PC-9 (cell line): Measurements from ENCODE around the gene TNK1. TPM values are rescaled to one million over a fixed set of nuclear protein-coding genes. Genes with fewer than 3 reads are reported as not detected.
A peak's percentile ranks its signal among the peaks of the same experiment; 100 is the strongest.

ENCODE experiments used
- BruUV-seq: library from RNA; stranded (reverse); fragments of 400-500 nt; replicated peaks from 2 replicates; lab custom pipeline; 2021; lab: Mats Ljungman, UMichigan
- CTCF ChIA-PET: fragments of 300-600 bp; sonication (Branson Sonifier 250); formaldehyde crosslinking; loops from one replicate; lab custom pipeline; 2022; ENCODE audit warnings: antibody characterized with exemption; lab: Charles Lee
- POLR2A ChIA-PET: fragments of 300-600 bp; sonication (Branson Sonifier 250); formaldehyde crosslinking; loops from one replicate; lab custom pipeline; 2022; ENCODE audit warnings: antibody characterized with exemption; ENCODE audit not compliant: unreplicated experiment; lab: Charles Lee
- DNase-seq, 2 experiments: peaks; one replicate each; pipeline versions ENCODE4 v3.0.0 to v3.0.0-alpha.2; 2015 to 2022; ENCODE audit warnings: mixed read lengths in 1 of 2
- H2AFZ ChIP-seq: fragments of 200-600 bp; sonication (generic); 2 replicates; pipeline ENCODE4 v1.8.1; 2017; ENCODE audit warnings: antibody characterized with exemption
- H3F3A ChIP-seq: fragments of 200-600 bp; sonication (generic); 2 replicates; pipeline ENCODE4 v1.8.1; 2017; ENCODE audit warnings: antibody characterized with exemption, mild to moderate bottlenecking, low read depth; ENCODE audit not compliant: insufficient read depth
- H3K27ac ChIP-seq: fragments of 200-600 bp; sonication (generic); 2 replicates; pipeline ENCODE4 v1.6.1; 2016; ENCODE audit warnings: mixed run types
- H3K27me3 ChIP-seq: fragments of 200-600 bp; sonication (generic); 2 replicates; pipeline ENCODE4 v1.6.1; 2016; ENCODE audit warnings: low read depth, mixed run types; ENCODE audit not compliant: insufficient read depth
- H3K36me3 ChIP-seq: fragments of 200-600 bp; sonication (generic); 2 replicates; pipeline ENCODE4 v1.6.1; 2016; ENCODE audit warnings: low read depth, mixed run types
- H3K4me1 ChIP-seq: fragments of 200-600 bp; sonication (generic); replicated peaks from 2 replicates; pipeline ENCODE4 v1.6.1; 2016; ENCODE audit warnings: mixed run types; ENCODE audit not compliant: insufficient read depth
- H3K4me2 ChIP-seq: fragments of 200-600 bp; sonication (generic); 2 replicates; pipeline ENCODE4 v1.6.1; 2017; ENCODE audit warnings: mixed run types
- H3K4me3 ChIP-seq: fragments of 200-600 bp; sonication (generic); 2 replicates; pipeline ENCODE4 v1.6.1; 2016; ENCODE audit warnings: mixed run types
- H3K79me2 ChIP-seq: fragments of 200-600 bp; sonication (generic); 2 replicates; pipeline ENCODE4 v1.6.1; 2017; ENCODE audit warnings: low read depth, mixed run types
- H3K9me2 ChIP-seq: fragments of 200-600 bp; sonication (generic); 2 replicates; pipeline ENCODE4 v1.8.1; 2017; ENCODE audit warnings: mild to moderate bottlenecking; ENCODE audit not compliant: insufficient read depth
- H3K9me3 ChIP-seq: fragments of 200-600 bp; sonication (generic); 2 replicates; pipeline ENCODE4 v1.8.1; 2016; ENCODE audit warnings: low read depth; ENCODE audit not compliant: insufficient read depth
- H4K20me1 ChIP-seq: fragments of 200-600 bp; sonication (generic); 2 replicates; pipeline ENCODE4 v1.8.1; 2017; ENCODE audit not compliant: insufficient read depth
- EZH2 ChIP-seq: fragments of 200-600 bp; sonication (generic); IDR thresholded peaks from 2 replicates; pipeline ENCODE4 v1.8.0; 2017; ENCODE audit warnings: antibody characterized with exemption, low read depth
- intact Hi-C: fragments of 100-400 bp; cut with micrococcal nuclease; formaldehyde crosslinking; loops from one replicate; pipeline ENCODE4 v1.10.0; 2022; ENCODE audit not compliant: unreplicated experiment
- total RNA-seq: library from RNA; stranded (reverse); gene quantifications from 2 replicates; pipeline ENCODE4 v1.2.3, GENCODE V29; 2021
- TF ChIP-seq, protein P1 (sequence below): fragments of 200-600 bp; sonication (generic); conservative IDR thresholded peaks from 2 replicates; pipeline ENCODE4 v1.6.1; 2017; ENCODE audit warnings: mixed run types, antibody characterized with exemption, mild to moderate bottlenecking, moderate library complexity

TNK1 gene
- total RNA-seq, 1 experiment from 2014 or later = 18.8 TPM

DNA sequence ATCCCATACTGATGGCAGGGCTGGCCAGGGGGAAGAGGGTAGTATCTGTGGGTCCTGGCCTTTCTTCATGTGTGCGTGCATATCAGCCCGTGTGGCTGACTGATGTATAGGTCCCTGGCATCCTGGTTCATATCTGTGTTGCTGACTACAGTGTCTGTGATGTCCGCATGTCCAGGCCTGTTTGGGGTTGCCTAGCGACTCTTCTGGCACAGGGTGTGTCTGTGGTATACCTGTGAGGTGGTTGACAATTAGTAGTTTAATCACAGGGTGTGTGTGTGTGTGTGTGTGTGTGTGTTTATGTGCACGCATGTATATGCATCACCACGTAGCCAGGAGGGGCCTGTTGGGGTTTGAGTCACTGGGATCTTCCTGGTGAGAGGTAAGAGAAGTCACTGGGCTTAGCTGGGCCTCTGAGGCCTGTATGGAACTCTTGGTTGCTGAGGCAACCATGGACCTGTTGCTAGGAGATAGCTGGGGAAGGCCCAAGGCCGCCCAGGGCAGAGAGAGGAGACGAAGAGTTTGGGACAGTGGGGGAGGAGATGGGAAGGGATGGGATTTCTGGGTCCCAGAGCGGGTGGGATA, 26.5 kb upstream of the TNK1 start:
- H3K79me2 ChIP-seq = peaks cover 43% of the 10 kb centered on the region
- DNase-seq = peak in 1 of 2 experiments; percentile 36
- H2AFZ ChIP-seq = no peak overlapping the region
- POLR2A ChIA-PET = interaction anchor here (0.5 to 0.7 kb wide), 2 partner anchors 25 to 39 kb away, joined by 5 to 16 read pairs; no protein-coding TSS in a partner anchor
- H3F3A ChIP-seq = peaks cover 34% of the 10 kb centered on the region
- CTCF ChIA-PET = interaction anchor here (0.5 kb wide), 1 partner anchor 25 kb away, joined by 3 read pairs; no protein-coding TSS in a partner anchor
- no peaks in the 10 kb centered on the region for H3K9me2 ChIP-seq
- intact Hi-C loops = loop anchor here (5.0 kb wide), 1 partner anchor 48 kb away; the partner anchor contains the start of gene TMEM256
- H3K27ac ChIP-seq = no peak overlapping the region
- peak overlapping the region; percentile 91 for H3K4me2 ChIP-seq
- H4K20me1 ChIP-seq = peaks cover 15% of the 10 kb centered on the region
- no peak for TF ChIP-seq EZH2
- TF ChIP-seq, protein P1, sequence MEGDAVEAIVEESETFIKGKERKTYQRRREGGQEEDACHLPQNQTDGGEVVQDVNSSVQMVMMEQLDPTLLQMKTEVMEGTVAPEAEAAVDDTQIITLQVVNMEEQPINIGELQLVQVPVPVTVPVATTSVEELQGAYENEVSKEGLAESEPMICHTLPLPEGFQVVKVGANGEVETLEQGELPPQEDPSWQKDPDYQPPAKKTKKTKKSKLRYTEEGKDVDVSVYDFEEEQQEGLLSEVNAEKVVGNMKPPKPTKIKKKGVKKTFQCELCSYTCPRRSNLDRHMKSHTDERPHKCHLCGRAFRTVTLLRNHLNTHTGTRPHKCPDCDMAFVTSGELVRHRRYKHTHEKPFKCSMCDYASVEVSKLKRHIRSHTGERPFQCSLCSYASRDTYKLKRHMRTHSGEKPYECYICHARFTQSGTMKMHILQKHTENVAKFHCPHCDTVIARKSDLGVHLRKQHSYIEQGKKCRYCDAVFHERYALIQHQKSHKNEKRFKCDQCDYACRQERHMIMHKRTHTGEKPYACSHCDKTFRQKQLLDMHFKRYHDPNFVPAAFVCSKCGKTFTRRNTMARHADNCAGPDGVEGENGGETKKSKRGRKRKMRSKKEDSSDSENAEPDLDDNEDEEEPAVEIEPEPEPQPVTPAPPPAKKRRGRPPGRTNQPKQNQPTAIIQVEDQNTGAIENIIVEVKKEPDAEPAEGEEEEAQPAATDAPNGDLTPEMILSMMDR = no peak
- H3K36me3 ChIP-seq = no peaks in the 10 kb centered on the region
- no peaks in the 10 kb centered on the region for H3K9me3 ChIP-seq
- H3K4me3 ChIP-seq = peak overlapping the region; percentile 86; the same call in 1 of the 2 replicates
- BruUV-seq = no TSS peak
- H3K4me1 ChIP-seq = peaks cover 28% of the 10 kb centered on the region
- H3K27me3 ChIP-seq = no peaks in the 10 kb centered on the region

DNA sequence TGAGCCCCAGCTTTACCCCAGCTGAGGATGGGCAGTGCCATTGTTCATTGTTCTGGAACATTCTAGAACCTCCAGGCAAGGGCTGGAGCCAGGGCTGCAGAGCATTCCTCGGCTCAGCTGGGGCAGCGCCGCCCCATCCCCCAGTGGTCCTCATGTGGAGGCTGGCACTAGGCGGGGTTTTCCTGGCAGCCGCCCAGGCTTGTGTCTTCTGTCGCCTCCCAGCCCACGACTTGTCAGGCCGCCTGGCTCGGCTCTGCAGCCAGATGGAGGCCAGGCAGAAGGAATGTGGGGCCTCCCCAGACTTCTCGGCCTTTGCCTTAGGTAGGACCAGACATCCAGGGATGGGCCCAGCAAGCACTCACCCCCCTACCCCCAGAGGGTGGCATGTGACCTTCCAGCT, 25.8 kb upstream of the TNK1 start, which contains the start of gene TMEM95:
Gene TMEM95, plus strand, starts transcription at position 104 of the 400 bp plus-strand sequence. Its CDS starts 49 bp downstream, at position 153.
- H3K4me2 ChIP-seq = peak within 1 kb of the TSS; percentile 91
- no peak within 1 kb of the TSS for H3K27ac ChIP-seq
- CTCF ChIA-PET = interaction anchor here (0.6 to 1.6 kb wide), 3 partner anchors 25 to 206 kb away, joined by 6 to 13 read pairs (median 9); no protein-coding TSS in a partner anchor
- H3K36me3 ChIP-seq = no peaks in the 10 kb centered on the region
- peaks cover 37% of the 10 kb centered on the region for H3K79me2 ChIP-seq
- no peak within 1 kb of the TSS for H2AFZ ChIP-seq
- H3K9me3 ChIP-seq = no peaks in the 10 kb centered on the region
- intact Hi-C loops = loop anchor here (5.0 kb wide), 1 partner anchor 147 kb away; no protein-coding TSS in a partner anchor
- peaks cover 21% of the 10 kb centered on the region; the same call in 1 of the 2 replicates for H3K4me1 ChIP-seq
- H3K27me3 ChIP-seq = no peaks in the 10 kb centered on the region
- TF ChIP-seq EZH2 = no peak
- TF ChIP-seq, protein P1 = no peak
- H3F3A ChIP-seq = peaks cover 28% of the 10 kb centered on the region
- BruUV-seq = no TSS peak
- no peaks in the 10 kb centered on the region for H3K9me2 ChIP-seq
- peak within 1 kb of the TSS; percentile 86; the same call in 1 of the 2 replicates for H3K4me3 ChIP-seq
- DNase-seq = peak; percentile 25 to 47
- H4K20me1 ChIP-seq = peaks cover 15% of the 10 kb centered on the region
- POLR2A ChIA-PET = interaction anchor here (0.7 to 1.0 kb wide), 2 partner anchors 26 to 49 kb away, joined by 4 to 16 read pairs; partner anchors contain the start of gene TMEM256

DNA sequence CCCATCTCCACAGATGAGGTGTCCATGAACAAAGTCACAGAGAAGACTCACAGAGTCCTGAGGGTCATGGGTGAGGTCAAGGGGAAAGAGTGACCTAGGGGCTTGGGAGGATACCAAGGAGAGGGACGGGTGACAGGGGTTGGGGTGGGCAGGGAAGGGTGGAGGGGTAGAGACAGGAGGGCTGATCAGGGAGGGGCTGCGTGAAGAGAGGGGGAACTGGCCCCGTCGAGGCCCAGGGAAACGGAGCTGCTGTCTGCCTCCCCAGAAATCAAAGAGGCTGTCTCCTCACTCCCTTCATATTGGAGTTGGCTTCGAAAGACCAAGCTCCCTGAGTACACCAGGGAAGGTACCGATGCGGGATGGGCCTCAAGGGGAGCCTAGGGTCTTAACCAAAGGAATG, 25.3 kb upstream of the TNK1 start:
- Histone ChIP-seq H3K9me3 (no peaks in the 10 kb centered on the region), H3K27ac (no peak overlapping the region), H3K27me3 (no peaks in the 10 kb centered on the region), H3K4me3 (no peak overlapping the region), H3F3A (peaks cover 25% of the 10 kb centered on the region), H2AFZ (no peak overlapping the region), H4K20me1 (peaks cover 15% of the 10 kb centered on the region), H3K79me2 (peaks cover 34% of the 10 kb centered on the region), H3K9me2 (no peaks in the 10 kb centered on the region), H3K4me2 (no peak overlapping the region), H3K36me3 (no peaks in the 10 kb centered on the region), H3K4me1 (peaks cover 21% of the 10 kb centered on the region; the same call in 1 of the 2 replicates)
- CTCF ChIA-PET = interaction anchor here (0.6 to 1.6 kb wide), 5 partner anchors 25 to 205 kb away, joined by 3 to 9 read pairs (median 6); partner anchors contain the start of gene POLR2A
- TF ChIP-seq EZH2 = no peak
- TF ChIP-seq, protein P1 = no peak
- POLR2A ChIA-PET = interaction anchor here (1.0 kb wide), 1 partner anchor 48 kb away, joined by 4 read pairs; the partner anchor contains the start of gene TMEM256
- no peak for DNase-seq
- intact Hi-C loops = loop anchor here (5.0 kb wide), 1 partner anchor 147 kb away; no protein-coding TSS in a partner anchor
- BruUV-seq = no TSS peak
